ENCODE results near the gene NUP210. TPM values are rescaled to one million over a fixed set of nuclear protein-coding genes. Genes with fewer than 3 reads are reported as not detected.
A peak's percentile ranks its signal among the peaks of the same experiment; 100 is the strongest.

NUP210 gene
- total RNA-seq, 1 experiment from 2014 or later: 40.1 TPM

GRCh38 chr3:13285007-13285567 lies 135.0 kb downstream of the NUP210 start:
- Histone ChIP-seq H3K36me3 (replicated peaks; ENCODE audit: control insufficient read depth, insufficient read depth, low read length) (no peaks in the 10 kb centered on the region), H3K4me3 (ENCODE audit: insufficient read depth, low read depth, low read length) (no peak overlapping the region)

DNA sequence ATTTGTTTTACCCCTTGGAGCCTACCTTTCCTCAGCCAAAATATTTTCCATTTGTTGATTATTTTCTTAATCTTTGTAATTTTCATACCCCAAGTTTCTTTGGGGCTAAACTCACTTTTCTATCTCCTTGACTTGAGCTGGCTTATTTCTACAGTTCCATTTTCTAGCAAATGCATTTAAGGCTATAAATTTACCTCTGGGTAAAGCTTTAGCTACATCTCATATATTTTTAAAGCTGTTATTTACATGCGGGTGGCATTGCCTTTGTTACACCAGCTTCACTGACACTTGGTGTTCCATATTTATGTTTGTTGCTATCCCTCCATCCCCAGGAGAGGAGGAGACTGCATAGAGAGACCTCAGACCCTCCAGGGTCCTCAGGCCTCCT lies 136.3 kb downstream of the NUP210 start:
- H3K4me3 ChIP-seq (ENCODE audit: insufficient read depth, low read depth, low read length): no peak overlapping the region
- no peak for DNase-seq
- H3K27me3 ChIP-seq (ENCODE audit: control insufficient read depth, insufficient read depth, low read length): peaks cover 25% of the 10 kb centered on the region
- H3K36me3 ChIP-seq (replicated peaks; ENCODE audit: control insufficient read depth, insufficient read depth, low read length): no peaks in the 10 kb centered on the region

More at GRCh38 chr3:13285007-13285567, 135.0 kb downstream of the NUP210 start:
- H3K27me3 ChIP-seq (ENCODE audit: control insufficient read depth, insufficient read depth, low read length): peaks cover 25% of the 10 kb centered on the region
- DNase-seq: no peak

DNA sequence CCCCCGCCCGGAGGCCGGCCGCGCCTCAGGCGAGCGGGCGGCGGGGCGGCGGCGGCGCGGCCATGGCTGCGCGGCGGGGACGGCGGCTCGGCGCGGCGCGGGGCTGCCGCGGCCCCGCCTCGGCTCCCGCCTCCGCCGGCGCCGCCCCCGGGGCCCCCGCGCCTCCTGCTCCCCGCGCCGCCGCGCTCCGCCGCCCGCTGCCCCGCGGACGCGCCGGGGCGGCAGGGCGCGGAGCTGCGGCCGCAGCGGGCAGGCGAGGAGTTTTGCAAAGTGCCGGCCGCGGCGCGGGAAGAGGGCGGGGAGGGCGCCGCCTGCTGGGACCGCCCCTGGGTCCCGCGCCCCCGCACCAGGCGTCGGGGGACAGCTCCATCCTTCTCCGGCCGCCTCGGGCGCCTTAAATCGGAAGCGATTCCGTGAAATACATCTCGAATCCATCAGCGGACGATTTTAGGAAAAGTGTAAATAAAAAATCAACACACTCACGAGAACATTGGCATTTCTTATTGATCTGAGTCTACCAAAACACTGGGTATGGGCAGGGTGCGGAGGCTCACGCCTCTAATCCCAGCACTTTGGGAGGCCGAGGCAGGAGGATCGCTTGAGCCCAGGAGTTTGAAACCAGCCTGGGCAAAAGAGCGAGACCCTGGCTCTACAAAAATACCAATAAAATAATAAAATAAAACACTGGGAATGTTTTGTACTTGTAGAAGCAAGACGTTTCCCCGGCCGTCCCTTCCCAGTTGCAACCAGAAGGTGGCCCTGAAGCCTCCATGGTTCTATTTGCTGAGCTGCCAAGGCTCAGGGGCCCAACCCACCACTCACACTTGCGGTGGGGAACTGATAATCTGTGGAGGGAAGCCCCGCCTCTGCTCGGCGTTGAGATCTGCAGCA lies 136.9 kb downstream of the NUP210 start:
- DNase-seq: peak; percentile 90
- Histone ChIP-seq H3K4me3 (ENCODE audit: insufficient read depth, low read depth, low read length) (peak overlapping the region; percentile 55), H3K36me3 (replicated peaks; ENCODE audit: control insufficient read depth, insufficient read depth, low read length) (no peaks in the 10 kb centered on the region), H3K27me3 (ENCODE audit: control insufficient read depth, insufficient read depth, low read length) (peaks cover 25% of the 10 kb centered on the region)

DNA sequence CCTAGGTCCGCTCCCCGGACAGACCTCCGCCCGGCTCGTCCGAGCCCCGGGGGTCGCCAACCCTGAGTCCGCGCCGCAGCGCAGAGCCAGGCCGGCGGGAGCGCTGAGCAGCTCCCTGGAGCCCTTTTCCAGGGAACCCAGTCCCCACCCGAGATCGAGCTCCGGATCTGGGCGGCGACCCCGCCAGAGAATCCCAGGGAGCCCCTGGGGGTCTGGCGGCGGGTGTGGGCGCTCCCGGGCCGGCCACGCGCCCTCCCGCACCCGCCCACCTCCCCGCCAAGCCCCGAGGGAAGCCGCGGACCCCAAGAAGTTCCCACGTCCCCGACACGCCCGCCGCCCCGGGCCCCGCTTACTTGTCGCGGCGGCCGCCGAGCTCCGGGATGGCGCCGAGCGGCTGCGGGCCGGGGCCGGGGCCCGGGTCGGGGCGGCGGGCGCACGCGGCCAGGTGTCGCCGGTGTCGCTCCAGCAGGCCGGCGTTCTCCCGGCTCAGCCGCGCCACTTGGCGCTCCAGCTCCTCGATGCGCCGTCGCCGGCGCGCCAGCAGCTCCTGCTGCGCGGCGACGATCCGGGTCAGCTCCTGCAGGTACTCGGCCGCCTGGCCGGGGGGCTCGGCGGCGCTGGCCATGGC lies 137.7 kb downstream of the NUP210 start:
- peak overlapping the region; percentile 55 for H3K4me3 ChIP-seq (ENCODE audit: insufficient read depth, low read depth, low read length)
- DNase-seq: no peak
- H3K36me3 ChIP-seq (replicated peaks; ENCODE audit: control insufficient read depth, insufficient read depth, low read length): no peaks in the 10 kb centered on the region
- peaks cover 25% of the 10 kb centered on the region for H3K27me3 ChIP-seq (ENCODE audit: control insufficient read depth, insufficient read depth, low read length)

DNA sequence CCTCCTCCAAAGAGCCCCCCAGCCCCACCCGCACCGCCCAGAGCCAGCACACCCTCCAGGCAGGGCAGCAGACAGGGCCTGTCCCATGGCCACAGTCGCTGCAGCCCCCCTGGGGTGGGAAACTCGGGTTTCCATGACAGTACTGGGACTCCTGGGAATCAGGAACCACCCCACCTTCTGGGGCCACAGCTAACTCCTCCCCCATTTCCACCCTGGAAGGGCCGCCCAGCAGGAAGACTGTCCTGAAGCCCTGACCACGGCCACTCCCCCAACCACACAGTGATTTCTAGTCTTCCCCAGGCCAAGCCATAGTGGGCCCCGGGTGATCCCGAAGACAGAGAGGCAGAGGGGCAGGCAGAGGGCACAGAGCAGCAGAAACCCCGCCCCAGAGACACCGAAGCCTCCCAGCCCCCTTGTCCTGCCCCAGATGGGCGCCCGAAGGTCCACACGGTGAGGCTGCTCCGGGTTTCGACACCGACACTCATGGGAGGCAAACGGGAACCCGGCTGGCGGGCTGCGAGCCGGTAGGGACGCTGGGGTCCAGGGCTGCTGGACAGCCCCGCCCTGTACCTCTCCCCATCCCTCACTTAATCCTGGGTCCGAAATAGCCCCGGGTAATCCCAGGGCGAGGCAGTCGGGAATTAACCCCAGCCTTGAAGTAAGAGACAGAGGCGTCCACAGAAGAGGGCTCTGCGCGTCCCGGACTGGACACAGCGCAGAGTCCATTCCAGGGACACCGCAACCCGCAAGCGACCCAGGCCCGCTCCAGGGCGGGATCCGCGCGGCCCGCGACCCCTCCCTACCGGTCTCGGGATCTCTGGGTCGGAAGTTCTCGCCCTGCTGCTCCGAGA lies 138.4 kb downstream of the NUP210 start:
- DNase-seq: peak; percentile 80
- Histone ChIP-seq H3K36me3 (replicated peaks; ENCODE audit: control insufficient read depth, insufficient read depth, low read length) (no peaks in the 10 kb centered on the region), H3K4me3 (ENCODE audit: insufficient read depth, low read depth, low read length) (peak overlapping the region; percentile 55), H3K27me3 (ENCODE audit: control insufficient read depth, insufficient read depth, low read length) (peaks cover 25% of the 10 kb centered on the region)

- Histone ChIP-seq H3K27me3 (ENCODE audit: control insufficient read depth, insufficient read depth, low read length) (peaks cover 25% of the 10 kb centered on the region), H3K4me3 (ENCODE audit: insufficient read depth, low read depth, low read length) (no peak overlapping the region), H3K36me3 (replicated peaks; ENCODE audit: control insufficient read depth, insufficient read depth, low read length) (no peaks in the 10 kb centered on the region)
- peak; percentile 76 for DNase-seq
These were observed 139.2 kb downstream of the NUP210 start for GRCh38 chr3:13280811-13281506.

DNA sequence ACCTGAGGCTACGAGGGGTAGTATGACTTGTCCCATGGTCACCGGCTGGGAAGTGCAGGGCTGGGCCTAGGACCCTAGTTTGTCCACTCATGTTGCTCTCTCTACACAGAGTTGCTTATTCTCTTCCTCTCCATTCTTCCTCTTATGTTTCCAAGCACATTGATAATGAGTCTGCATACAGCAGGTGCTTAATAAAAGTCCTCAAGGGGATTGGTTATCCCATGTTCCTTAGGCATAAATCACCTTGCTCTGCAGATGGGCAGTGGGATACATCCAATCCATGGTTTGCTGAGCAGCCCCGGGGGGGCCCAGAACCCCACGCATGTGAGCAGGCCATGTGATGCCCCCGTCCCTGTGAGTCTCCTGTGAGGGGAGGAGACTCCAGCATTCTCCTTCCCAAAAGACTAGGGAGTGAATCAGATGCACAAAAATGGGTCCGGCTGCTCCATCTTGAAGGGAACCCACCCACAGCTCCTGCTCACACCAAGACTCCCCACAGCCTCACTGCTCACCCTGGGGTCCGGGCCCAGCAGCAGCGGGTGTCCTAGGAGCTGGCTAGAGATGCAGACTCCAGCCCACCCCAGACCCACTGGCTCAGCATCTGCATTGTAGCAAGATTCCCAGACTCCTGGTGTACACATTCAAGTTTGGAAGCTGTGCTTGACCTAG lies 139.9 kb downstream of the NUP210 start:
- Histone ChIP-seq H3K27me3 (ENCODE audit: control insufficient read depth, insufficient read depth, low read length) (peaks cover 25% of the 10 kb centered on the region), H3K36me3 (replicated peaks; ENCODE audit: control insufficient read depth, insufficient read depth, low read length) (no peaks in the 10 kb centered on the region), H3K4me3 (ENCODE audit: insufficient read depth, low read depth, low read length) (no peak overlapping the region)
- DNase-seq: no peak

DNA sequence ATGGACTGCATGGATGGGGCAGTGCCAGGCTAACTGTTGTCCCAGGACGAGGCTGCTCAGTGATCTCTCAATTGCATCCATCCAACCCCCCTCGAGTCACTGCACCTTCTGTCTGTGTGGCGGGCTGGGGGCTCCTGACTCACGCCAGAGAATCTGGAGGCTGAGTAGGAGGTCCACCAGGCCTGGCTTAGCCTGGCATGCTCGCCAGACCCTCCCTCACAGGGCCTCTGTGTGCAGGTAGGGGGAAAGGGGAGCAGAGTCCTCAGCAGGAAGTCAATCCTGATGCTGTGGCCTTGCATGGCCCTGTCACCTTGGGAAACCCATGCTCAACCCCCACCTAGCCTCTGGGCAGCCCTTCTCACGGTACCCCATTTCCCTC lies 140.6 kb downstream of the NUP210 start:
- Histone ChIP-seq H3K36me3 (replicated peaks; ENCODE audit: control insufficient read depth, insufficient read depth, low read length) (no peaks in the 10 kb centered on the region), H3K4me3 (ENCODE audit: insufficient read depth, low read depth, low read length) (no peak overlapping the region)
- no peak for DNase-seq

GRCh38 chr3:13278783-13279531 lies 141.2 kb downstream of the NUP210 start:
- Histone ChIP-seq H3K27me3 (ENCODE audit: control insufficient read depth, insufficient read depth, low read length) (peaks cover 23% of the 10 kb centered on the region), H3K4me3 (ENCODE audit: insufficient read depth, low read depth, low read length) (no peak overlapping the region), H3K36me3 (replicated peaks; ENCODE audit: control insufficient read depth, insufficient read depth, low read length) (no peaks in the 10 kb centered on the region)
- DNase-seq: no peak

More for the DNA sequence above, 140.6 kb downstream of the NUP210 start:
- peaks cover 23% of the 10 kb centered on the region for H3K27me3 ChIP-seq (ENCODE audit: control insufficient read depth, insufficient read depth, low read length)

- H3K27me3 ChIP-seq (ENCODE audit: control insufficient read depth, insufficient read depth, low read length): peaks cover 18% of the 10 kb centered on the region
- H3K36me3 ChIP-seq (replicated peaks; ENCODE audit: control insufficient read depth, insufficient read depth, low read length): no peaks in the 10 kb centered on the region
- H3K4me3 ChIP-seq (ENCODE audit: insufficient read depth, low read depth, low read length): no peak overlapping the region
- peak; percentile 56 for DNase-seq
These were observed 142.1 kb downstream of the NUP210 start for GRCh38 chr3:13277860-13278531.

DNA sequence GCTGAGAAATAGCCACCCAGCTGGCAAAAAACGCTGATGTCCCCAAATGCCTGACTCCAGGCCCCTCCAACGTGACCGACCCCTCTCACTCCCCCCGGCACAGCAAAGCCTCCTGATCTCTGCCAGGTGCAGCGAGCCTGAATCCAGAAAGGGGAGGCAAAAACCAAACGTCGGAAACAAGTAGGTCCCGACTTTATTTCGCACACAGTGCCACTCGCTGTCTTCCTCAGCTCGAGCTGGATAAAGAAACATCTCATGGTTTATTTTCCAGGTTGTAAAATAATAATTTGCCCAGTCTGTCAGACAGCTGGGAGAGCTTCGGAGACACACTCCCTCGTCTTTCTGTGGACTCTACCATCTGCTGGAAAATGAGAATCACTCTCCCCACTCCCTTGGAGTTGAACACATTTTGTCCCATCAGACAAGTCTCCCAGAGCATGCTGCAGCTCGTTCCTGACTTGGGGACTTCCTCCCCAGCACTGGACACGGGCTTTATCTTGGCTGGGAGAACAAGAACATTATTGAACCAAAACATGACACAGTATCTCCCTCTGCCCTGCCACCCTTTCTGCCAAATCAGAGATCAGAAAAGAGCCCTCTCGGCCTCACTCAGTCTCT lies 142.8 kb downstream of the NUP210 start:
- no peak for DNase-seq
- Histone ChIP-seq H3K27me3 (ENCODE audit: control insufficient read depth, insufficient read depth, low read length) (peaks cover 15% of the 10 kb centered on the region), H3K36me3 (replicated peaks; ENCODE audit: control insufficient read depth, insufficient read depth, low read length) (no peaks in the 10 kb centered on the region), H3K4me3 (ENCODE audit: insufficient read depth, low read depth, low read length) (no peak overlapping the region)

- H3K36me3 ChIP-seq (replicated peaks; ENCODE audit: control insufficient read depth, insufficient read depth, low read length): no peaks in the 10 kb centered on the region
- H3K4me3 ChIP-seq (ENCODE audit: insufficient read depth, low read depth, low read length): no peak overlapping the region
- peaks cover 8% of the 10 kb centered on the region for H3K27me3 ChIP-seq (ENCODE audit: control insufficient read depth, insufficient read depth, low read length)
- peak; percentile 55 for DNase-seq
These were observed 143.5 kb downstream of the NUP210 start for GRCh38 chr3:13276438-13277195.
